Posterior cingulate gyrus (tissue), 11 donors: Measurements from ENCODE around the gene TOM1L2.
"Not testable (repeated sequence)": the region's sequence is repeated elsewhere in the genome, so short reads cannot be mapped to it uniquely, and the experiment has no call there.

Experiments
- DNase-seq, 10 donors: peaks; one replicate each; pipeline versions ENCODE4 v3.0.0 to v3.0.0-alpha.2; 2020 to 2021; ENCODE audit warnings: mixed read lengths in 3 of 10
- intact Hi-C: fragments of 100-400 bp; cut with DNase I; formaldehyde crosslinking; loops from one replicate; pipeline ENCODE4 v1.15.1; 2023

Gene TOM1L2

GRCh38 chr17:17947309-17947708 lies 24.9 kb downstream of the TOM1L2 start:
- no peak for DNase-seq
- intact Hi-C loops = no loop called here

- DNase-seq = no peak
- intact Hi-C loops = no loop called here
Observed at GRCh38 chr17:17946093-17946492, 26.1 kb downstream of the TOM1L2 start.

DNA sequence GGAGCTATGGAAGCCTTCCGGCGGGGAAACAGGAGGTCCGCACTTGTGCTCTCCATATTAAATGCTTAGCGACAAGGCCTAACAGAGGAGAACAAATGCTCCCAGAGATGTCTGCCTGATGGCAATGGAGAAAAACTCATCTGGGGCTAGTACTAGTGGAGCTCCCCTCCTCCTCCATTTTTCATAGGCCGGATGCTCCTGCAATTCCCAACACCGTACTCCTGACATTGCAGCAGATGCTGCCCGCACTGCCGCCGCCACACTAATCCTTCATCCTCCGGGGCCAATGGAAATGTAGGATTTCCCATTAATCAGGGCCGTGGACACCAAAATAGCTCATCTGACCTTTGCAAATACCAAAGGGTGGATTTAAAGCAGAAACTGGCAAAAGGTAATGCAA lies 27.5 kb downstream of the TOM1L2 start:
- DNase-seq = no peak
- intact Hi-C loops = no loop called here

GRCh38 chr17:17944242-17944641 lies 28.0 kb downstream of the TOM1L2 start:
- no peak for DNase-seq

DNA sequence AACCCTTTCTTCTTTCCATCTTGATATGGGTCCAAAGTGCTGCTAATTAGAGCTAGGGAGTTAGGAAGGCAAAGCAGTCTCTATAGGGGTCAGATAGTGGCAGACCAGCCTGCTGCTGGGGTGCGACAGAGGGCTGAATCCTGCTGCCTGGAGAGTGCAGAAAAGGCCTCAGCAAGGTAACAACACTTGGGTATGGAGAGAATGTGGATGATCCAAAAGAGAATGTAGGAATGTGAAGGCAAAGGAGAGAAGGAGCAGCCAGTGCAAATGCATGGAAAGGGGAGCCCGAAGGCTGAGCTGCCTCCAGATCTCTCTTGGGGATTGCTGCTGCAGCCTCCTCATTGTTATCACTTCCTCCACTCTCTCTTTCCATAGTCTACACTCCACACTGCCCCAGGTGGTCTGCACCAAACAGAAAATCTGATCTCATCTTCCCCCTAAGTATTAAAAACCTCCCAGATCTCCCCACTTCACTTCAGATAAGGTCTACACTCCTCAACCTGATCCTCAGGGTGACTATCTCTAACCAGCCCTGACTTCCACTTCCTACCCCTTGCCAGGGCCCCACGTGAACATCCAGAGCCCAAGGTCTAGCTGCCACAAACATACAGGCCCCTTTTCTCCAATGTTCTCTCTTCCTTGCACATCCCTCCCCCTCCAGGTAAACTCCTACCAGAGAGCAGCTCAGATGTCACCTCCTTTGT lies 28.8 kb downstream of the TOM1L2 start:
- no peak for DNase-seq
- intact Hi-C loops = no loop called here

More at GRCh38 chr17:17944242-17944641, 28.0 kb downstream of the TOM1L2 start:
- intact Hi-C loops = no loop called here

DNA sequence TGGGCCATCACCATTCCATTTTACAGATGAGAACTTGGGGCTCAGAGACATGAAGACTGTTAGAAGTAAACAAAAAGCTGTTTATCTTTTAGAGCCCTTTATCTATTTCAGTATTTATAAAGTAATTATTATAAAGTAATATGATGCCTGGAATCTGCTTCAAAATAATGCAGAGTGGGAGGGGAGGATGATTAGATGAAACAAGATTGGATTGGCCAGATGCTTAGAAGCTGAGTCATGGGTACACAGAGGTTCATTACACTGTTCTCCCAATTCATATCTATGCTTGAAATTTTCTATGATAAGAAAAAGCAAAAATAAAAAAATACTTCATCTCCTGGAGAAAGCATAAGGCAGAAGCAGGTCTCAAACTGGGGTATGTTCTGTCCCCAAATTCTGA lies 29.4 kb downstream of the TOM1L2 start:
- no peak for DNase-seq
- intact Hi-C loops = no loop called here

DNA sequence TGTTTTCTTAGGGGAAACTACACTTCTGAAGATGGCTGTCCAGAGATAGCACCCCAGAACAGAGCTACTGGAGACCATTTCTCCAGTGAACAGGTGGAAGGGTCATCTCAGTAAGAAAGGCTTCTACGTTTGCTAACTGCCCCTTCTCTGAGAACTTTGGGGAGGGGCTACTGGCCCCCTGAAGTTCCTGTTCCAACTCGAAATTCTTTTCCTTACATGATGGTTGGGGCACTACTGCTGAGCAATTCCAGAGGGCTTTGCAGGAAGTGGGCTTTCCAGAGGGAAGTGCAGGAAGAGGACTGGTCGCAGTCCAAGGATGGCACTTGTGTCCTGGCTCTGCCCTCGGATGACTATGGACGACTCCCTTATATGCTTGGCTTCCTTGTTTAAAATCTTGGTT lies 31.2 kb downstream of the TOM1L2 start:
- intact Hi-C loops = no loop called here
- DNase-seq = no peak

GRCh38 chr17:17940441-17940911 lies 31.7 kb downstream of the TOM1L2 start:
- no peak for DNase-seq
- intact Hi-C loops = no loop called here

DNA sequence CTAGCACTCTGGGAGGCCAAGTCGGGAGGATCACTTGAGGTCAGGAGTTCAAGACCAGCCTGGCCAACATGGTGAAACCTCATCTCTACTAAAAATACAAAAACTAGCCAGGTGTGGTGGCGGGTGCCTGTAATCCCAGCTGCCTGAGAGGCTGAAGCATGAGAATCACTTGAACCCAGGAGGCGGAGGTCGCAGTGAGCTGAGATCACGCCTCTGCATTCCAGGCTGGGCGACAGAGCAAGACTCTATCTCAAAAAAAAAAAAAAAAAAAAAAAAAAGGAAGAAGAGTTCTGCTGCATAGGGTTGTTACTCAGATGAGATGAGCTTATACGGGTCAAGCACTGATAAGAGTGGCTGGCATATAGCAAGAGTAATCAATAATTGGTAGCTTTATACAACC lies 32.3 kb downstream of the TOM1L2 start:
- intact Hi-C loops, DNase-seq: not testable (repeated sequence)

DNA sequence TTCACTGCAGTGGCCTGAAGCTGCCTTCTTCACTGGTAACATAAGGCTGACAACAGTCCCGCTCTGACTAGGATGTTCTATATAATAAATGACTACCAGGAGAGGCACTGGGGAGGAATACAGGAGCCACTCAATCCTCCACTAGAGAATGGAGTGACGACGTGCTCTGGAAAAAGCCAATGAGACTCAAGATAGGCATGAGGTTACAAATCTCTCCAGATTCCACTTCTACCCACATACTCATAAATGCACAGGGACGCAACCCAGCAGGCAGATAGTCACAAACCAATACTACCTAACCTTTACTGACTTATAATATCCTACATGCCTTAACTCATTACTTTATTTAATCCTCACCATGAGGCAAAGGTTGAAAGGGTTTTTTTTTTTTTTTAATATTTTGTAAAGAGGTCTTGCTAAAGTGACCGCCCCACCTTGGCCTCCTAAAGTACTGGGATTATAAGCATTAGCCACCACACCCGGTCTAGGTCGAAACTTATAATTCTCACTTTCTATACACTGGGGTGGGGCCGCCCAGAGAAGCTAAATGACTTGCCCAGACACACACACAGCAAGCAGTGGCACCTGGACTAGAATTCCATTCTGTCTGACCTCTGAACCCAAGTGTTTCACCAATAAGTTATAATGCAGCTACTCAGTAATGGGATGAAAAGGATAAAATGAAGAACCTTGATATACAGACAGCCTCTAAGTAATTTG lies 33.7 kb downstream of the TOM1L2 start:
- intact Hi-C loops = no loop called here
- DNase-seq = no peak

GRCh38 chr17:17937958-17938357 lies 34.2 kb downstream of the TOM1L2 start:
- intact Hi-C loops = no loop called here
- no peak for DNase-seq

- intact Hi-C loops = no loop called here
- no peak for DNase-seq
Observed at GRCh38 chr17:17937201-17937853, 34.9 kb downstream of the TOM1L2 start.

DNA sequence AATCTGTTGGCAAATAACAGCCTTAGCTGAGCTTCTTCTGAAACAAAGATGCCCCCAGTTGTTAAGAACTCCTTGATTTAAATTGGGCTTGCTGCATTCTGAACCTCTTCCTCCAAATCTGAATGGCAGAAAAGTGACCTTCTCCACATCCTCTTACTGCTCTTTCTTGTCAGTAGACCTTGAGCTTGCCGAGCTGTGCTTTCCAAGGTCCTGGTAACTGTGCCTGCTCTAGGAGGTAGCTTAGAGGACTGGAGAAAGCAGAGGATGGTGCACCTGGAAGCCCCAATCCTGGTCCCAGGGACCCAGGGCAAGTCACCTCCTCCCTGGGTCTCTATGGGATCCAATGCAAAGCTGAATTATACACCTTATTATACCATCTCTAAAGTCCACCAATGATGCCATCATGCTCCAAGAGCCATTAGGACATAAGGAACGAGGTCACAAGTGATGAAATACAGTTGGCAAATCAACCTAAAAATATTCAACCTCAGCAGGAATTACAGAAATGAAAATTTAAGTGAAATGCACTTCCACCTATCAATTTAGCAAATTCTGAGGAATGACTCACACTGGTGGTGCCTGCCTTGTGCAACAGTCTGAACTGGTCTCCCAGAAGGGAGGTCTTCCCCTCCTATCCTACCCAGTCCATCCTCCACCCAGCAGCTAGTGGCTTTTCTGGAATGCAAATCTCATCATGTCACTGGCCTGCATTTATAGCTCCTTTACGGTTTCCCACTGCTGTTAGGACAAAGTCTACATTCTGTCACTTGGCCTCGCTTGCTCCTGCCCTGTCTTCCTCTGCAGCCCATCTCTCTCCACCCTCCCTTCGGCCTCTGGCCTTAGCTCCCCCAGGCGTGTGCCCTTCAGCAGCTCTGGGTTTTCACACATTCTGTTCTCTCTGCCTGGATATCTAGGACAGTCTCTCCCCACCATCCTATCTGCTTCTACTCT lies 36.6 kb downstream of the TOM1L2 start:
- DNase-seq = no peak
- intact Hi-C loops = no loop called here

DNA sequence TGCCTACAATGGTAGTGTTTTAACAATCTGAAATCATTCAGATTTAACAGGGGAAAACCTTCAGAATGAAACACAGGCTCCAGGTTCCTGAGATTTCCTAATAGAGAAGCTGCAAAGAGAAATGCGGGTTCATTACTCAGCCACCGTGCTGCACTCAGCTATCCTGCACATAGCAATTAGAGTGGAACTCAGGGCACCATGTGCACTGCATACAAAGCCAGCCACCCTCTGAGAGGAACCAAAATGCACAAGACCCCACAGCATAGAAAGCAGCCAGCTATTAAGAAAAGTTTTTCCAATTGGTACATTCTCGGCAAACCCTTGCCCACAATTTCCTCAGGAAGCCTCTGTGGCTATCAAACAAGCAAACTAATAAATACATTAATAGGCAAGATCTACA lies 37.4 kb downstream of the TOM1L2 start:
- intact Hi-C loops = no loop called here
- no peak for DNase-seq

DNA sequence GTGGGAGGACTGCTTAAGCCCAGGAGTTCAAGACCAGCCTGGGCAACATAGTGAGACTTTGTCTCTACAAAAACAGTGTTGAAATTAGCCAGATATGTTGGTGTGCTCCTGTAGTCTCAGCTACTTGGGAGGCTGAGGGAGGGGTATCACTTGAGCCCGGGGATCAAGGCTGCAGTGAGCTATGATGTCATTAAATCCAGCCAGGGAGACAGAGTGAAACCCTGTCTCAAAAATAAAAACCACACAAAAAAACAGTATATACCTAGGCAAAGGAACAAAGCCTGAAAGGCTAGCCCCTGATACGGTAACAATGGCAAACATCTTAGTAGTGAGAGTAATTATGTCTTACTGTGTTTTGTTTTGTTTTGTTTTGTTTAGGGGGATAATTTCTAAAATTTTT lies 38.0 kb downstream of the TOM1L2 start:
- intact Hi-C loops = no loop called here
- no peak for DNase-seq

DNA sequence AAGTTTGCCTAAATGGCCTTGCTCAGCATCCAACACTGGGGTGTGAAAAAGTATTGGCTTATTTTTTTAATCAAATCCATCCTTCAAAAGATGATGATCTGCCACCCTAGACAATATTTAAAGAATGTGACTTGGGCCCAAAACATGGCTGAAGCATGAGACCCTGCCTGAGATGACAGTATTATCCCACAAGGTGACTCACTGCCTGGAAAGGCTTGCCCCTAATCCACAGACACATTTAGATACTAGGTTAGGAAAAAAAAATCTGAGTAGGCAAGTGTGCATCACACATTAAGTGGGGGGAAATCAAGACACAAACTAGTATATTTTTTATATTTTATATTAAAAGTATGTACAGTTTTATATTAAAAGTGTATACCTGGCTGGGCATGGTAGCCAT lies 38.4 kb downstream of the TOM1L2 start:
- no peak for DNase-seq

DNA sequence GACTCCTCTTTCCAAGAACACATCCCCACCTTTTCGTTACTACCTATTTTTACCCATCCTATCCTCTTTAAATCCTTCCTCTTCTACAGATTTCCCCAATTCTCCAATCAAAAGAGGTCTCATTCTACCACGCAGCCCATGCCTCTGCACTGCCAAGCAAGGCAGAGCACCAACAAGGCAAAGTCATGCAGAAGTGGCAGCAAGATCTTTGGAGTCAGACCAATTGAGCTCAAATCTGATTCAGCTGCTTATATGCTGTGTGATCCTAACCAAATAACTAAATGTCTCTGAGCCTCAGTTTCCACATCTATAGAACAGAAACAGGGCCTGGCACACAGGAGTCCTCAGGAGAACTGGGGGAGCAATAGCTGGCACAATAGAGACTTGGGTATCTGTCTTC lies 41.0 kb downstream of the TOM1L2 start:
- intact Hi-C loops = no loop called here
- no peak for DNase-seq

More for the DNA sequence above, 38.4 kb downstream of the TOM1L2 start:
- intact Hi-C loops = no loop called here

DNA sequence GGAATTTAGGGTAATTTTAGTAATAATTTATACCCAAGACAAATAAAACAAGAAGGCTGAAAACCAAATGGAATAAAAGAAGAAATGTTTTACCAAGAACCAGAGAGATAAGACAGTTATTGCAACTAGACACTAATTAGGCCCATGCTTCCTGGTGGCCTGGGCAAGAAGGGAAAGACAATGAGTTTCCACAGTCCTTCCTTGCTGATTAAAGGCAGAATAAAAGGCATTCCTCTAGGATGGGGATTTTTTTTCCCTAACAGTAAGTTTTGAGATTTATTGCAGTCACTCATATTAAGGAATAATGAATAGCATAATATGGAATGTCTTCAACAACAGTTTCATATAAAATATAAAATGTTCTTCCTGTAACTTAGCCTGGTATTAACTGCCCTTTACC lies 41.5 kb downstream of the TOM1L2 start:
- no peak for DNase-seq
- intact Hi-C loops = no loop called here

GRCh38 chr17:17929655-17930380 lies 42.4 kb downstream of the TOM1L2 start:
- intact Hi-C loops = no loop called here
- DNase-seq = no peak
